Measurements from ENCODE around the gene WDR27.

WDR27 gene

GRCh38 chr6:169568314-169569087 lies 133.3 kb downstream of the WDR27 start:
- H2BK12ac ChIP-seq (ENCODE audit: low read length), result no peak overlapping the region
- no peak overlapping the region for H2BK120ac ChIP-seq (ENCODE audit: low read depth, low read length)
- H3K4me1 ChIP-seq (ENCODE audit: control insufficient read depth in 2 of 2, insufficient read depth in 1 of 2, low read depth in 1 of 2, low read length in 2 of 2), result no peaks in the 10 kb centered on the region
- no peak overlapping the region for H2BK5ac ChIP-seq (ENCODE audit: low read length)
- no peaks in the 10 kb centered on the region for H3K27me3 ChIP-seq (ENCODE audit: control insufficient read depth in 3 of 3, insufficient read depth in 3 of 3, low read depth in 1 of 3, low read length in 3 of 3)
- no CpG with 5 or more reads among the region's 8 CpGs for WGBS, 2 donors (ENCODE audit: extremely low coverage in 2 of 2, insufficient read length in 2 of 2, insufficient replicate concordance in 1 of 2)
- no peak overlapping the region for H2BK15ac ChIP-seq (ENCODE audit: low read length)
- H3K4me3 ChIP-seq (ENCODE audit: low read length in 2 of 2), result no peak overlapping the region
- H2AFZ ChIP-seq (ENCODE audit: low read length), result no peak overlapping the region
- no peaks in the 10 kb centered on the region for H3K79me1 ChIP-seq (ENCODE audit: low read depth, low read length)
- no peak for DNase-seq (ENCODE audit: low spot score)
- no peak overlapping the region for H3K23ac ChIP-seq (ENCODE audit: low read depth, low read length, poor library complexity)
- H3K4me2 ChIP-seq (ENCODE audit: insufficient read depth, low read length, poor library complexity, severe bottlenecking), result no peak overlapping the region
- H2AK5ac ChIP-seq (ENCODE audit: low read depth, low read length), result no peak overlapping the region
- no peak overlapping the region for H3K14ac ChIP-seq (ENCODE audit: low read length)
- H3K27ac ChIP-seq (replicated peaks; ENCODE audit: low read length), result no peak overlapping the region
- H3K9me3 ChIP-seq (replicated peaks in 1 of 2; ENCODE audit: control insufficient read depth in 2 of 2, insufficient read depth in 1 of 2, low read depth in 1 of 2, low read length in 2 of 2), result peaks cover 0 to 1% of the 10 kb centered on the region in 2 donors
- no peak overlapping the region for H3K4ac ChIP-seq (ENCODE audit: low read length)
- no peak overlapping the region for H4K91ac ChIP-seq (ENCODE audit: low read depth, low read length, poor library complexity)
- no peak overlapping the region for H3K18ac ChIP-seq (ENCODE audit: low read length)
- H3K36me3 ChIP-seq (replicated peaks in 1 of 2; ENCODE audit: control insufficient read depth in 2 of 2, insufficient read depth in 2 of 2, low read length in 2 of 2), result peaks cover 2 to 9% of the 10 kb centered on the region in 2 donors
- H4K8ac ChIP-seq (ENCODE audit: low read depth, low read length), result no peak overlapping the region
- H3K9ac ChIP-seq (ENCODE audit: low read depth, low read length, poor library complexity), result no peak overlapping the region

- no peak overlapping the region for H2AK5ac ChIP-seq (ENCODE audit: low read depth, low read length)
- no peak for DNase-seq (ENCODE audit: low spot score)
Observed at GRCh38 chr6:169567819-169568218, 134.0 kb downstream of the WDR27 start.

GRCh38 chr6:169566961-169567750 lies 134.7 kb downstream of the WDR27 start:
- Histone ChIP-seq H3K27ac (replicated peaks; ENCODE audit: low read length) (no peak overlapping the region), H3K18ac (ENCODE audit: low read length) (no peak overlapping the region), H3K14ac (ENCODE audit: low read length) (no peak overlapping the region), H3K9me3 (replicated peaks in 1 of 2; ENCODE audit: control insufficient read depth in 2 of 2, insufficient read depth in 1 of 2, low read depth in 1 of 2, low read length in 2 of 2) (peaks cover 0 to 1% of the 10 kb centered on the region in 2 donors), H2BK12ac (ENCODE audit: low read length) (no peak overlapping the region), H3K9ac (ENCODE audit: low read depth, low read length, poor library complexity) (no peak overlapping the region), H3K4me1 (ENCODE audit: control insufficient read depth in 2 of 2, insufficient read depth in 1 of 2, low read depth in 1 of 2, low read length in 2 of 2) (no peaks in the 10 kb centered on the region), H3K36me3 (replicated peaks in 1 of 2; ENCODE audit: control insufficient read depth in 2 of 2, insufficient read depth in 2 of 2, low read length in 2 of 2) (peaks cover 2 to 9% of the 10 kb centered on the region in 2 donors), H3K27me3 (ENCODE audit: control insufficient read depth in 3 of 3, insufficient read depth in 3 of 3, low read depth in 1 of 3, low read length in 3 of 3) (no peaks in the 10 kb centered on the region), H4K91ac (ENCODE audit: low read depth, low read length, poor library complexity) (no peak overlapping the region), H2AFZ (ENCODE audit: low read length) (no peak overlapping the region), H3K23ac (ENCODE audit: low read depth, low read length, poor library complexity) (peak overlapping the region; percentile 59), H2BK120ac (ENCODE audit: low read depth, low read length) (no peak overlapping the region), H3K4ac (ENCODE audit: low read length) (no peak overlapping the region), H2BK5ac (ENCODE audit: low read length) (no peak overlapping the region), H2AK5ac (ENCODE audit: low read depth, low read length) (no peak overlapping the region), H3K4me3 (ENCODE audit: low read length in 2 of 2) (no peak overlapping the region), H2BK15ac (ENCODE audit: low read length) (no peak overlapping the region), H4K8ac (ENCODE audit: low read depth, low read length) (no peak overlapping the region), H3K4me2 (ENCODE audit: insufficient read depth, low read length, poor library complexity, severe bottlenecking) (no peak overlapping the region), H3K79me1 (ENCODE audit: low read depth, low read length) (no peaks in the 10 kb centered on the region)
- WGBS, 2 donors (ENCODE audit: extremely low coverage in 2 of 2, insufficient read length in 2 of 2, insufficient replicate concordance in 1 of 2), result no CpG with 5 or more reads among the region's 19 CpGs
- no peak for DNase-seq (ENCODE audit: low spot score)

More at GRCh38 chr6:169567819-169568218, 134.0 kb downstream of the WDR27 start:
- Histone ChIP-seq H2BK120ac (ENCODE audit: low read depth, low read length) (no peak overlapping the region), H3K23ac (ENCODE audit: low read depth, low read length, poor library complexity) (no peak overlapping the region), H3K14ac (ENCODE audit: low read length) (no peak overlapping the region), H3K4me1 (ENCODE audit: control insufficient read depth in 2 of 2, insufficient read depth in 1 of 2, low read depth in 1 of 2, low read length in 2 of 2) (no peaks in the 10 kb centered on the region), H3K27ac (replicated peaks; ENCODE audit: low read length) (no peak overlapping the region), H3K27me3 (ENCODE audit: control insufficient read depth in 3 of 3, insufficient read depth in 3 of 3, low read depth in 1 of 3, low read length in 3 of 3) (no peaks in the 10 kb centered on the region), H3K79me1 (ENCODE audit: low read depth, low read length) (no peaks in the 10 kb centered on the region), H2AFZ (ENCODE audit: low read length) (no peak overlapping the region), H2BK5ac (ENCODE audit: low read length) (no peak overlapping the region), H3K4me2 (ENCODE audit: insufficient read depth, low read length, poor library complexity, severe bottlenecking) (no peak overlapping the region), H2BK15ac (ENCODE audit: low read length) (no peak overlapping the region), H3K18ac (ENCODE audit: low read length) (no peak overlapping the region), H4K8ac (ENCODE audit: low read depth, low read length) (no peak overlapping the region), H3K36me3 (replicated peaks in 1 of 2; ENCODE audit: control insufficient read depth in 2 of 2, insufficient read depth in 2 of 2, low read length in 2 of 2) (peaks cover 2 to 9% of the 10 kb centered on the region in 2 donors), H3K9ac (ENCODE audit: low read depth, low read length, poor library complexity) (no peak overlapping the region), H3K4me3 (ENCODE audit: low read length in 2 of 2) (no peak overlapping the region), H2BK12ac (ENCODE audit: low read length) (no peak overlapping the region), H4K91ac (ENCODE audit: low read depth, low read length, poor library complexity) (no peak overlapping the region), H3K9me3 (replicated peaks in 1 of 2; ENCODE audit: control insufficient read depth in 2 of 2, insufficient read depth in 1 of 2, low read depth in 1 of 2, low read length in 2 of 2) (peaks cover 0 to 1% of the 10 kb centered on the region in 2 donors), H3K4ac (ENCODE audit: low read length) (no peak overlapping the region)
- WGBS, 2 donors (ENCODE audit: extremely low coverage in 2 of 2, insufficient read length in 2 of 2, insufficient replicate concordance in 1 of 2), result no CpG with 5 or more reads among the region's 11 CpGs

- WGBS, 2 donors (ENCODE audit: extremely low coverage in 2 of 2, insufficient read length in 2 of 2, insufficient replicate concordance in 1 of 2), result no CpG with 5 or more reads among the region's 11 CpGs
- Histone ChIP-seq H4K91ac (ENCODE audit: low read depth, low read length, poor library complexity) (no peak overlapping the region), H3K23ac (ENCODE audit: low read depth, low read length, poor library complexity) (no peak overlapping the region), H2BK15ac (ENCODE audit: low read length) (no peak overlapping the region), H2BK12ac (ENCODE audit: low read length) (no peak overlapping the region), H2BK5ac (ENCODE audit: low read length) (no peak overlapping the region), H3K4me3 (ENCODE audit: low read length in 2 of 2) (no peak overlapping the region), H2AK5ac (ENCODE audit: low read depth, low read length) (no peak overlapping the region), H3K36me3 (replicated peaks in 1 of 2; ENCODE audit: control insufficient read depth in 2 of 2, insufficient read depth in 2 of 2, low read length in 2 of 2) (peaks cover 2 to 9% of the 10 kb centered on the region in 2 donors), H3K9ac (ENCODE audit: low read depth, low read length, poor library complexity) (no peak overlapping the region), H3K4me2 (ENCODE audit: insufficient read depth, low read length, poor library complexity, severe bottlenecking) (no peak overlapping the region), H3K79me1 (ENCODE audit: low read depth, low read length) (no peaks in the 10 kb centered on the region), H2BK120ac (ENCODE audit: low read depth, low read length) (no peak overlapping the region), H3K4ac (ENCODE audit: low read length) (no peak overlapping the region), H3K27me3 (ENCODE audit: control insufficient read depth in 3 of 3, insufficient read depth in 3 of 3, low read depth in 1 of 3, low read length in 3 of 3) (no peaks in the 10 kb centered on the region), H3K18ac (ENCODE audit: low read length) (no peak overlapping the region), H2AFZ (ENCODE audit: low read length) (no peak overlapping the region), H4K8ac (ENCODE audit: low read depth, low read length) (no peak overlapping the region), H3K14ac (ENCODE audit: low read length) (no peak overlapping the region), H3K27ac (replicated peaks; ENCODE audit: low read length) (no peak overlapping the region), H3K9me3 (replicated peaks in 1 of 2; ENCODE audit: control insufficient read depth in 2 of 2, insufficient read depth in 1 of 2, low read depth in 1 of 2, low read length in 2 of 2) (peaks cover 1 to 2% of the 10 kb centered on the region in 2 donors), H3K4me1 (ENCODE audit: control insufficient read depth in 2 of 2, insufficient read depth in 1 of 2, low read depth in 1 of 2, low read length in 2 of 2) (no peaks in the 10 kb centered on the region)
- no peak for DNase-seq (ENCODE audit: low spot score)
Observed at GRCh38 chr6:169566319-169566718, 135.5 kb downstream of the WDR27 start.
